ENCODE measurements around the gene CBY2.

The CBY2 gene

GRCh38 chr13:45714170-45714569 is 12.1 kb downstream of the CBY2 start:
- no peaks in the 10 kb centered on the region for H3K9me3 Mint-ChIP-seq
- H3K4me1 Mint-ChIP-seq (ENCODE audit: low read depth): no peaks in the 10 kb centered on the region
- H3K36me3 Mint-ChIP-seq (ENCODE audit: low read depth): no peaks in the 10 kb centered on the region
- H3K27me3 Mint-ChIP-seq: peaks cover 3% of the 10 kb centered on the region
- no peak overlapping the region for H3K27ac Mint-ChIP-seq
- no peak overlapping the region for H3K4me3 Mint-ChIP-seq

DNA sequence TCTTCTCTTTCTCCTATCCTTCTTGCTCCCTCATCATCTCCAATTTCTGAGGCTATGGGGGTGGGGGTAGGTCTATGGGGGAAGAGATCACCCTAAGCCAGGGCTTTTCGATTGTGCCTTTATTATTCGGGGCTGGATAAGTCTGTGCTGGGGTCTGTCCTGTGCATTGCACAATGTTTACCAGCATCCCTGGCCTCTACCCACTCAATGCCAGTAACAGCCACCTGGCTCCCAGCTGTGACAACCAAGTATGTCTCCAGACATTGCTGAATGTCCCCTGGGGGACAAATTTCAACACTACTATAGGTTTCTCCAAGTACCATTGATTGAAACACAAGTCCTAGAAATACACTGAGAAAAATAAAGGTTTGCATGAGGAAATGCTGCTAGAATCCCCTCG is 13.2 kb downstream of the CBY2 start:
- Mint-ChIP-seq H3K27ac (no peak overlapping the region), H3K9me3 (no peaks in the 10 kb centered on the region), H3K4me3 (no peak overlapping the region), H3K4me1 (ENCODE audit: low read depth) (no peaks in the 10 kb centered on the region), H3K27me3 (peaks cover 3% of the 10 kb centered on the region), H3K36me3 (ENCODE audit: low read depth) (no peaks in the 10 kb centered on the region)

DNA sequence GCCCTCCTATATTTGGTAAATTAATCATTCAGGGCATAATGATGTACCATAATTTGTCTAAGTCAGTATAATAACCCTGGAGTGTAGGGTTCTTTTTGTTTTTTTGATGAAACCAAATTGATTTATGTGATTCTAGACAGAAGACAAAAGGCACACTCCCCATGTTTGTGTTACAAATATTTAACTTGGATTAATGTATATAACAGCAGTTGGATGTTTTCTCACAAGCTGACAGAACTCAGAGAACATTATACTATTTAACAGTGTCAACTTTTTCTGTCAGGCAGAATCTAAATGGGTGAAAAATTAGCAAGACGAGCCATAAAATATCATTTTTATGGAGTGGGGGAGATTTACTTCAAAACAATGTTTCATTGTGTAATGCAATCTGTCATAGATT is 15.2 kb downstream of the CBY2 start:
- H3K4me1 Mint-ChIP-seq (ENCODE audit: low read depth): no peaks in the 10 kb centered on the region
- H3K27ac Mint-ChIP-seq: no peak overlapping the region
- no peak overlapping the region for H3K4me3 Mint-ChIP-seq
- H3K9me3 Mint-ChIP-seq: no peaks in the 10 kb centered on the region
- H3K36me3 Mint-ChIP-seq (ENCODE audit: low read depth): no peaks in the 10 kb centered on the region
- peaks cover 3% of the 10 kb centered on the region for H3K27me3 Mint-ChIP-seq

GRCh38 chr13:45718063-45718462 is 15.9 kb downstream of the CBY2 start:
- Mint-ChIP-seq H3K4me1 (ENCODE audit: low read depth) (no peaks in the 10 kb centered on the region), H3K9me3 (no peaks in the 10 kb centered on the region), H3K27me3 (peaks cover 3% of the 10 kb centered on the region), H3K27ac (no peak overlapping the region), H3K36me3 (ENCODE audit: low read depth) (no peaks in the 10 kb centered on the region), H3K4me3 (no peak overlapping the region)

GRCh38 chr13:45718992-45719391 is 16.9 kb downstream of the CBY2 start:
- no peak overlapping the region for H3K4me3 Mint-ChIP-seq
- no peaks in the 10 kb centered on the region for H3K36me3 Mint-ChIP-seq (ENCODE audit: low read depth)
- H3K27ac Mint-ChIP-seq: no peak overlapping the region
- no peaks in the 10 kb centered on the region for H3K4me1 Mint-ChIP-seq (ENCODE audit: low read depth)
- peaks cover 3% of the 10 kb centered on the region for H3K27me3 Mint-ChIP-seq
- no peaks in the 10 kb centered on the region for H3K9me3 Mint-ChIP-seq

DNA sequence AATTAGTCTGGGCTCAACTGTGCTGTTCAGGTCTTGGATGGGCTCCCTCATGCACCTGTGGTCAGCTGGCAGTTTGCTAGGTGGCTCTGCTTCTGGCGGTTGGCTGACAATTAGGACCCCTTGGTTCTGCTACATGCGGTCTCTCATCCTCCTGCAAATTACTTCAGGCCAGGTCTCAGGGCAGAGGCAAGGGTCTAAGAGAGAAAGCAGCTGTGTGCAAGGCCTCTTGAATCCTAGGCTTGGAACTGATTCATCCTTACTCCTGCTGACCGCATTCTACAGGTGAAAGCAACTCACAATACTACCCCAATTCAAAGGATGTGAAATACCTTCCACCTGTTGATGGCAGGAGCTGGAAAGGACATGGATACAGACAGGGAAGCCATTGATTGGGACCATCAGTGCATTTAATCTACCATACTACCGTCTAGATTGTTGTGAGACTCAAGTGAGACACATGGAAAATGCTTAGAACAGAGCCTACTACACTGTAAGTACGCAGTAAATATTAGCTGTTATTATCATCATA is 19.1 kb downstream of the CBY2 start:
- Mint-ChIP-seq H3K4me3 (no peak overlapping the region), H3K9me3 (no peaks in the 10 kb centered on the region), H3K27me3 (peaks cover 3% of the 10 kb centered on the region), H3K36me3 (ENCODE audit: low read depth) (no peaks in the 10 kb centered on the region), H3K27ac (no peak overlapping the region), H3K4me1 (ENCODE audit: low read depth) (no peaks in the 10 kb centered on the region)

DNA sequence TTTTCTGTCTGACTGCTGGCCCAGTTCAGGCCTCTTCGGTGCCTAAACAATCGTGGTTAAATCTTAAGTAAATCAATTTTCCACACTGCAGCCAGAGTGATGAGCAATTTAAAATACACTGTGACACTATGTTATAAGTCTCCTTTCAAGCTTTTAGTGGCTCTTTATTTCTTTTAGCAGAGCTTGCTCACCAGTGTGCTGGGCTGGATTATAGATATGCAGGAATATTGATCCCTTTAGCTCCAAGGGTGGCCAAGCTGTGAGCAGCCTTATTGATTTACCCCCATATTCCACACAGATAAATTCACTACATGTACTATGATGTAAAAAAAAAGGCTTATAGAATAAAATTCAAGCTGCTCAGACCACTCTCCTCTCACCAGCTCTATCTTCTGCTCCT is 21.7 kb downstream of the CBY2 start:
- no peak overlapping the region for H3K4me3 Mint-ChIP-seq
- H3K27ac Mint-ChIP-seq: no peak overlapping the region
- H3K27me3 Mint-ChIP-seq: no peaks in the 10 kb centered on the region
- no peaks in the 10 kb centered on the region for H3K36me3 Mint-ChIP-seq (ENCODE audit: low read depth)
- no peaks in the 10 kb centered on the region for H3K9me3 Mint-ChIP-seq
- H3K4me1 Mint-ChIP-seq (ENCODE audit: low read depth): no peaks in the 10 kb centered on the region

GRCh38 chr13:45728759-45729158 is 26.6 kb downstream of the CBY2 start:
- Mint-ChIP-seq H3K27ac (no peak overlapping the region), H3K36me3 (ENCODE audit: low read depth) (no peaks in the 10 kb centered on the region), H3K4me1 (ENCODE audit: low read depth) (no peaks in the 10 kb centered on the region), H3K27me3 (no peaks in the 10 kb centered on the region), H3K9me3 (no peaks in the 10 kb centered on the region), H3K4me3 (no peak overlapping the region)

DNA sequence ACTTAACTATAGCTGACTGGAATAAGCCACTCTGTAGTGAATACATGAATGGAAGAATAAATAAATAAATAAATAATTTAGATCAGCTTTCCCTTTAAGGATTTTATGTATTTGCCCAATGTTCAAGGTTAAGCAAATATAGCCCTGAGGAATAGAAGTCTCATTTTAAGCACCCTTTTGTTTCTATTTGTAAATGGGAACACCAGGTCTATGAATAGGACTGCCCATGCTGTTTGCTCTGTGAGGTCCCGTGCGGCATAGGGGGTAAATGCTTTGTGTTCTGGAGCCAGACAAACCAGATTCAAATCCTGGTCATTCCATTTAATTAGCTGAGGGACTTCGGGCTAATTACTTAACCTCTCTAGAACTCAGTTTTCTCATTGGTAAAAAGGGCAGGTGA is 29.3 kb downstream of the CBY2 start:
- no peaks in the 10 kb centered on the region for H3K36me3 Mint-ChIP-seq (ENCODE audit: low read depth)
- no peaks in the 10 kb centered on the region for H3K27me3 Mint-ChIP-seq
- H3K27ac Mint-ChIP-seq: no peak overlapping the region
- no peaks in the 10 kb centered on the region for H3K4me1 Mint-ChIP-seq (ENCODE audit: low read depth)
- H3K4me3 Mint-ChIP-seq: no peak overlapping the region
- no peaks in the 10 kb centered on the region for H3K9me3 Mint-ChIP-seq

- Mint-ChIP-seq H3K36me3 (ENCODE audit: low read depth) (no peaks in the 10 kb centered on the region), H3K27ac (no peak overlapping the region), H3K27me3 (no peaks in the 10 kb centered on the region), H3K4me1 (ENCODE audit: low read depth) (no peaks in the 10 kb centered on the region), H3K4me3 (no peak overlapping the region), H3K9me3 (no peaks in the 10 kb centered on the region)
Observed at GRCh38 chr13:45732916-45733315, 30.8 kb downstream of the CBY2 start.

GRCh38 chr13:45733361-45733760 is 31.2 kb downstream of the CBY2 start:
- H3K4me1 Mint-ChIP-seq (ENCODE audit: low read depth): no peaks in the 10 kb centered on the region
- no peaks in the 10 kb centered on the region for H3K27me3 Mint-ChIP-seq
- H3K36me3 Mint-ChIP-seq (ENCODE audit: low read depth): no peaks in the 10 kb centered on the region
- no peak overlapping the region for H3K27ac Mint-ChIP-seq
- no peaks in the 10 kb centered on the region for H3K9me3 Mint-ChIP-seq
- no peak overlapping the region for H3K4me3 Mint-ChIP-seq

DNA sequence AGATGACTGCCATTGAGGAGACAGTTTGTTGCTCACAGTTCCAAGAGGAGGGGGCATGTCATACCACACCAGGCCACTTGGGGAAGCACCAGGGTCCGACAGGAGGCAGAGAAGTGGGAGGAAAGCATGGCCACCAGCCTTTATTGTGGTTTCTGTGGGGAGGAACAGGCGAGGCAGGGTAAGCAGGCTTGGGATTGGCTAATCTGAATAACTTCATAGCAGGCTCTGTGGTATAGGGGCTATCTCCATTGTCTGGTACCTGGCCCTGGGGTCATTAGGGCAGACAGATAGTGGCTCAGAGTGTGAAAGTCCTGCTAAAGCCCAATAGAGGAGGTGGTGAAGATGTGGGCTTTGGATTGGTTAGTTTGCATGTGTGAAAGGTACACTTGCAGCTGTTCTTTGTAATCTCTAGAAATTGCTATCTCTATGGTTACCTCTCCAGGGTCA is 35.5 kb downstream of the CBY2 start:
- Mint-ChIP-seq H3K27ac (no peak overlapping the region), H3K4me1 (ENCODE audit: low read depth) (no peaks in the 10 kb centered on the region), H3K9me3 (no peaks in the 10 kb centered on the region), H3K4me3 (no peak overlapping the region), H3K27me3 (no peaks in the 10 kb centered on the region), H3K36me3 (ENCODE audit: low read depth) (no peaks in the 10 kb centered on the region)

DNA sequence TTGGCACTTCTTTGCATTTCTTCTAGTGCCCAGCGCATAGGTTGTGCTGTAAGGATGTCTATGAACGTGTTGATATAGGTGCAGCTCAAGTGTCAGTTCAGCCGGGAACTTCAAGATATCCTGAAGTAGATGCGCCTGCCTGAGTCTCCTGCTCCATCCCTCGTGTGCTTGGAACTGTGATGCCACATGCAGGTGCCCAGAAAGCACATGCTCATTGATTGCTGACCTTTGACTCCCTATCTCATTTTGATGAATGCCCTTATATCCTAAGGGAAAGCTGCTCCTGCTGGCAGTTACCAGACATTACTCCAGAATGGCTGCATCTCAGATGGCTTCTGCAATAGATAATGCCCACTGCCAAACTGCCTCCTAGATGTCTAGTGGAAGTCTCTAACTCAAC is 40.9 kb downstream of the CBY2 start:
- Mint-ChIP-seq H3K9me3 (no peaks in the 10 kb centered on the region), H3K36me3 (ENCODE audit: low read depth) (no peaks in the 10 kb centered on the region), H3K4me1 (ENCODE audit: low read depth) (no peaks in the 10 kb centered on the region)

DNA sequence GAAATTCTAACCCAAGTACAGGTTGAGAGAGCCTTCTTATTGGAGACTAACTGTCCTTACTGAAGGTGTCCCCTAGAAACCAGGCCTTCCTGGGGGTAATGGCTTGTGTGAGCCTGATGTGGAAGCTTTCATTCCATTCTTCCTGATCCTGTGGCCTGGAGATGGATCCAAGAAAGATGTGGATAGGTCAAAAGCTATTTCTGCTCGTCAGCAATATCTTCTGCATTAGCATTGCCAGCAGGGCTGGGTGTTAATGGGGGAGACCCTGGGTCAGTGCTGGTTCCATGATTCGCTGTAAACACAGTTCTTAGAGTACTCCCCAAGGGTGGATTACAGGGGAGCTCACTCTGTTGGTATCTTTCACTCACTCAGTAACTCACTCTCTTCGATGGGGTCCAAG is 42.9 kb downstream of the CBY2 start:
- Mint-ChIP-seq H3K4me1 (ENCODE audit: low read depth) (no peaks in the 10 kb centered on the region), H3K27ac (peak overlapping the region; percentile 0)

More for the DNA sequence above, 40.9 kb downstream of the CBY2 start:
- H3K27me3 Mint-ChIP-seq: no peaks in the 10 kb centered on the region
- H3K27ac Mint-ChIP-seq: no peak overlapping the region
- H3K4me3 Mint-ChIP-seq: no peak overlapping the region

GRCh38 chr13:45747071-45747470 is 45.0 kb downstream of the CBY2 start:
- Mint-ChIP-seq H3K4me3 (no peak overlapping the region), H3K36me3 (ENCODE audit: low read depth) (no peaks in the 10 kb centered on the region), H3K27me3 (peaks cover 3% of the 10 kb centered on the region), H3K27ac (no peak overlapping the region), H3K9me3 (no peaks in the 10 kb centered on the region), H3K4me1 (ENCODE audit: low read depth) (no peaks in the 10 kb centered on the region)

More for the DNA sequence above, 42.9 kb downstream of the CBY2 start:
- no peak overlapping the region for H3K4me3 Mint-ChIP-seq
- no peaks in the 10 kb centered on the region for H3K36me3 Mint-ChIP-seq (ENCODE audit: low read depth)
- H3K27me3 Mint-ChIP-seq: peaks cover 3% of the 10 kb centered on the region
- no peaks in the 10 kb centered on the region for H3K9me3 Mint-ChIP-seq

DNA sequence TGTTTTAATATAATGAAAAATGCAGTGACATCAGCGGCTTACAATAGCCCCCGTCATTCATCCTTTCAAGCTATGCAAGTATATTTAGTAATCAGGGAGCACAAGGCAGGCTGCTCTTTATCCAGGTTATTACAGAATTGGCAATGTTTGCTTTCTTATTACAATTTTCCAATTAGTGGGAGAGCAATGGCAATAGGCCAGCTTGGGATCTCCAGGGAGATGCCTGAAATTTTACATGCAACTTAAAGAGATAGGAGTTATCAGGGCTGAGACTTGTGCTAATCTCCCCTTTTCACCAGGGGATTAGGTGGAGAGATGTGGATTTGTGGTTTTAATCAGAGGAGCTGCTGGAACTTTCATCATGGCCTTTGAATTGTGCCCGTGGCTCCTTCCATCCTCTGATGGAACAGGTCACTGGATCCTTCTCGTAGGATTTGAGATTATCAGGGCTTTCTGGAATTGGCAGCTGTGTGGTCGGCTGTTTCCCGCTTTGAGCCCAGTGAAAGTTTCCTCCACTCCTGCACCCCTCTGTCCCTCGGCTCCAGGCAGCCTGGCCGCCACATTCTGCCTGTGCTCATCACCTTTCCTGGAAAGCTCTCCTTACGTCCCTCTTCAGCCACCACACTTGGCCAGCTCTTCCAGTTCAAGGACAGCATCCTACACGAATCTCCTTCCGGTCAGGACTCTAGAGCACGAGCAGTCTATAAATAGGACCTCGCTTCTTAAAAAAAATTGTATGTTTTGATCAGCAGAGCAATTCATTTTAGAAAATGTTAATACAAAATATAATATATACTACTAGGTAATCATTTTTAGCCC is 47.0 kb downstream of the CBY2 start:
- Mint-ChIP-seq H3K4me1 (ENCODE audit: low read depth) (no peaks in the 10 kb centered on the region), H3K27ac (no peak overlapping the region), H3K36me3 (ENCODE audit: low read depth) (no peaks in the 10 kb centered on the region), H3K9me3 (no peaks in the 10 kb centered on the region), H3K27me3 (peaks cover 3% of the 10 kb centered on the region), H3K4me3 (no peak overlapping the region)

All from stimulated activated naive CD8-positive, alpha-beta T cell treated with anti-CD3 and anti-CD28 coated beads, Interleukin-15, Interleukin-2, amounts not matched to agents 100 ng/mL and 50 ng/mL, for 24 hours (primary cell).